HG03066 (cell line): Measurements from ENCODE around the gene OSBPL10.
A peak's percentile ranks its signal among the peaks of the same experiment; 100 is the strongest.

Experiments used
- ATAC-seq: cut with Tn5 transposase; IDR thresholded peaks from one replicate; pipeline ENCODE4 v1.9.1; 2021; ENCODE audit warnings: low read depth; ENCODE audit not compliant: unreplicated experiment

The OSBPL10 gene

DNA sequence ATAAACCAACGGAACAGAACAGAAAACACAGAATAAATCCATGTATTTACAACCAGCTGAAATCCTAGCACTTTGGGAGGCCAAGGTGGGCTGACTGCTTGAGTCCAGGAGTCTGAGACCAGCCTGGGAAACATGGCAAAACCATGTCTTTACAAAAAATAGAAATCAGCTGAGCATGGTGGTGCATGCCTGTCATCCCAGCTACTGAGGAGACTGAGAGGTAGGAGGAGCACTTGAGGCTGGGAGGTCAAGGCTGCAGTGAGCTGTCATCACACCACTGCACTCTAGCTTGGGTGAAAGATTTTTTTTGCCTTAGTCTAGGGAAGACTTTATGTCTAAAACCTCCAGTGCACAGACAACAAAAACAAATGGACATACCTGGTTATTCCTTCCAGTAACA lies 327.6 kb downstream of the OSBPL10 start:
- ATAC-seq, result no peak

- no peak for ATAC-seq
These were observed 328.8 kb downstream of the OSBPL10 start for GRCh38 chr3:31652296-31652695.

- ATAC-seq, result no peak
These were observed 332.6 kb downstream of the OSBPL10 start for GRCh38 chr3:31648286-31648968.

DNA sequence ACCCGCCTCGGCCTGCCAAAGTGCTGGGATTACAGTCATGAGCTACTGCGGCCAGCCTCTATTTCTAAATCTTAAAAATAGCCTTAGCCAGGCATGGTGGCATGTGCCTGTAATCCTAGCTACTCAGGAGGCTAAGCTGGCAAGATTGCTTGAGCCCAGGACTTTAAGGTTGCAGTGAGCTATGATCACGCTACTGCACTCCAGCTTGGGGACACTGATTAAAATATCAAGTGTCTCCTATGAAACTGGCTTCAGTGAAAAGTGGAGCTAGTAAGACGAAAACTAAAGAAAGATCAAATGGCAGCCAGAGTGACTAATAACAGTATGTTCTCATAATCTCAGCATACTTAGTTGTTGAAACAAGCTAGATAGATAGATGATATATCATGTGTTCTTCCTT lies 335.8 kb downstream of the OSBPL10 start:
- ATAC-seq, result no peak

DNA sequence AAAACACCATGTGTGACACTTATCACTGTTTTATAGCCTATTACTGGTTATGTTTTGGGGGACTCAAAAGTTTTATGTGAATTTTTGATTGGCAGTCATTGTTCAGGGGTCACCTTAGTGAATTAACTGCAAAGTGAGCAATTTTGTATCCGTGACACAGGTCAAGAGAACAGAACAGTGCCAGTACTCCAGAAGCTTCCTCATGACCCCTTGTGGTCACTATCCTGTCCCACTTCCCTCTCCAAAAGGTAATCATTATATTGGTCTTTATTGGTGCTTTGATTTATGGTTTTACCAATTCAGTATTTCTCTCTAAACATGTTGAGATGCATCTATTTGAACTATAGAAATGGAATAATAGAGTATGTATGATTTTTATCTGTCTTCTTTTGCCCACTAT lies 341.2 kb downstream of the OSBPL10 start:
- no peak for ATAC-seq

DNA sequence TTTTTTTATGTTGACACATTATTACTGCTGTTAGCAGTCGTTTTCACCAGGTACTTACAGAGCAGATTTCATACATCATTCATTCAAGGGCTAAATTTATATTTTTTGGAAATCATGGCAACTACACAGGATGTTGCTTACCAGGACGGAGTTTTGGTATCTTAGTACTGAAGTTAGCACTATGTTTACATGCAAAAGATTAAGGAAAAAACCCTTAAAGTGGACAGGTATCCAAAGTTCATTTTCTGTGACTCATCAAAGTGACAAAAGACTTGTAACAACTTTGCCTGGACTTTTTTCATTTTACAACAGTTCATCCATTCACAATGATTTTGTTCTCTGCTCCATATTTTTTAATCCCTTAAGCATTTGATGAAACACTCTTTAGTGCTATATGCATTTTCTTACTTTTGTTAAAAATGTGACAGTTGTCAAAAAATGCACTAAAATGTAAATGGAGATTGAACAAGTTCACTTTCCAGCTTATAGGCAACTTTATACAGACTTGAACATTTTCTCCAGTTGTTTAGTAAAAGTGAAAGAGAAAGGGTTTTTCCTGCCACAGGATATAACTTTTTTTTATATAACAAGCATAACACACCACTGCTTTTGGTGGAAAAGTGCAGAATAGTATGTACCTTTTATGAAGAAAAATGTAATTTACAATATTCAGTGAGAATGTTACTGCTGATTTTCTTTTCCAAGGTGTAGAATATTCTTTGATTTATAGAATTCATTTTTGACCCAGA lies 344.2 kb downstream of the OSBPL10 start:
- no peak for ATAC-seq

DNA sequence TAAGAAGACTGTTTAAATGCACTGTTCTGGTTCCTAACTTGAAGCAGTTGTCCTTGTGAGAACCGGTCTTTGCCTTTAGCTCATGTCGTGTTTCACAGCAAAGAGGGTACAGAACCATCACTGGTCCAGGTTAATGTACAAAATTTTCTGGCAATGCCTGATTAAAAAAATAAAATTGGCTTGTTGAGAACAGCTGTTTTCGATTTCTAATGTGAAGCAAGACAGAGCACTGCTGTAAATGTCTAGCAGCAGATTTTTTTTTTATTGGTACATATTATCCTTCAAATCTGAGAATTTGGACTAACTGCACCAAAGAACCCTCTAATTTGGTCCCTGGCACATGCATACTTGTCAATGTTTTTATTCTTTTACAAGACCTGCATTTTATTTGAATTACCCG lies 345.0 kb downstream of the OSBPL10 start:
- no peak for ATAC-seq

GRCh38 chr3:31635545-31635944 lies 345.5 kb downstream of the OSBPL10 start:
- no peak for ATAC-seq

DNA sequence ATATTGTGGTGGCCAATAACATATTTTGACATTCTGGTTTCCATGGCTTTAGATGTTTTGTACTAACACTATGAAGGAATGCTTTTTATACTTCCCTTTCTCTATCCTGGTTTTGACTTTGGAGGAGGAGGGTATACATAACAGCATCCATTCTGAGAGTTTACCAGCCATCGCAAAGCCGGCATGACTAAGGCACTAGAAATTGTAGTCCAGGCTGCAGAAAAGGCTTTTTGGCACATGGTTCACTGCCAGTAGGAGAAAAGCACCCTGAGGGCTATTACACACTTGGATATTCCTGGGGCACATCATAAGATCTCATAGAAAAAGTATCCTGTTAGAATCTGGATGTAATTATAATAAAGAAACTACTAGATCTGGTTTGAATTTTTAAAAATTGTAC lies 346.6 kb downstream of the OSBPL10 start:
- no peak for ATAC-seq

DNA sequence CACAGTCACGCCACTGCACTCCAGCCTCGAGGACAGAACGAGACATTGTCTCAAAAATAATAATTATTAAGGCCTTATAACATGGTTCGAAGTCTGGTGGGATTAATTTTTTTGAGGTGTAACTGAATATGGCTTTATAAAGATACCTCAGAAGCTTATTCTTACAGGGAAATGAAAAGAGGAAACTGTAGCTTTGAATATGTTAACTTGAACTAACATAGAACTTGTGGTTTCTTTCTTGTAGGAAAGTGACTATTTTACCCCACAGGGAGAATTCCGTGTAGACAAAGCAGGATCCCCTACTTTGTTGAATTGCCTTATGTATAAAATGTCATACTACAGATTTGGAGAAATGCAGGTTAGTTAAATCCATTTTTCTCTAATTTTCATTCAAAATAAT lies 352.0 kb downstream of the OSBPL10 start:
- no peak for ATAC-seq

DNA sequence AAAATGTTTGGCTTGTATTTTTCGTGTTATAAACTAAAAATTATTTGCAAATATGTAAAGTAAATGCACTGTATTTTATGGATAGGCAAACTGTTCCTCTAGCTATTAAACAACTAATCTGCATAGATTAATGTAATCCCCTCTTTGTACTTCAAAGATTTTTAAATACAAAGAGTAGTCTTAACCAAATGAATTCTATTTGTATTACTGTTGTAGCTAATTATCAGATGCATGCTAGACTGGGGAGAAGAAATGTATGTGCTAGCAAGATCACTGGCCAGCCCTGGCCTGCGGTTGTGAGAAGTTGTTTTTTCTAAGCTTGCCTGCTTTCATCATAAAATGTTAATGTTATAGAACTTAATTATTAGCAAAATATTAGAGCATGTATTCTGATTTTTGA lies 355.7 kb downstream of the OSBPL10 start:
- no peak for ATAC-seq

DNA sequence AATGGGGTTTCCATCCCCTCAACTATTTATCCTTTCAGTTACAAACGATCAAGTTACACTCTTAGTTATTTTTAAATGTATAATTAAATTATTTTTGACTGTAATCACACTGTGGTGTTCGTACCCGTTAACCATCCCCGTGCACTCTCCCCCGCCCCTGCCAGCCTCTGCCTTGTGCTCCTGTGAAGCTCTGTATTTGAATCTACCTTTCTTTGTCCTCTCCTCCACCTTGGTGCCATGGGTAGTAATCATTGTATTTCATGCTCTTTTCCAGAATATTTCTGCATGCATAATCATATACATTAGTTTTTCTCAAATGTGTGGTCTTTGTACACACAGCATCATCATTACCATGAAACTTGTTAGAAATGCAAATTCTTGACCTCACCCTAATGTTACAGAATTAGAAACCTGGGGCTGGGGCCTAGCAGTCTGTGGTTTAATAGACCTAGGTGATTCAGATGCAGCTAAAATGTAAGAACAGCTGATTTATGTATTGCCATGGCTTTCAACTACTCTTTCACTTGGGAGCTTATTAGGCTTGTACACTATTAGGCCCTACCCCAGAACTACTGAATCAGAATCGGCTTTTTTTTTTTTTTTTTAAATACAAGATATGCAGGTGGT lies 356.9 kb downstream of the OSBPL10 start:
- no peak for ATAC-seq

DNA sequence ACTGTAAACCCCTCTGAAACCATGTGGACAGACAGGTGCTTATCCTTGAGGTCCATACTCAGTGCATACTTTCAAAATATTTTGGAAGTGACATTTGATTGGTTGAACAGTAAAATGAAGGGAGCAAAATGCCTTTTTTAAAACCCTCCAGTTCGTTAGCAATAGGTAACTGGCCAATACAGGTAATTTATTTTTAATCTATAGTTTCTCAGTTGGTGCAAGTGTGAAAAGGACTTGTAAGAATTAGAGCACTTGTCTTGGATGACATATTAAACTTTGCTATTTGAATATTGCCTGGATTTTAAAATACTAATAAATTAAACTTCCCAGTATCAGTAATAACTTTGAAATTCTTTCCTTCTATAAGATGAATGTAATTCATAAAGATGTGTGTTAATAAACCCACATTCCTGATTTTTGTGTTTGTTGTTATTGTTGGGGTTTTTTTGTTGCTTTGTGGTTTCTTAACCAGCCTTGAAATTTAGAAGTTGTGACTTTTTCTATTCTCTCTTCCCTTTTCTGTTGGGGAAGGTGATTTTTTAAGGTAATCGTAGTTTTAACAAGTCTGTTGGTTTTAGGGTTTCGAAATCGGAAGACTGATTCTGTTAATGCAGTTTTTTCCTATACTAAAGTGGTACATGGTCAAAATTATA lies 358.3 kb downstream of the OSBPL10 start:
- ATAC-seq, result peak; percentile 61

DNA sequence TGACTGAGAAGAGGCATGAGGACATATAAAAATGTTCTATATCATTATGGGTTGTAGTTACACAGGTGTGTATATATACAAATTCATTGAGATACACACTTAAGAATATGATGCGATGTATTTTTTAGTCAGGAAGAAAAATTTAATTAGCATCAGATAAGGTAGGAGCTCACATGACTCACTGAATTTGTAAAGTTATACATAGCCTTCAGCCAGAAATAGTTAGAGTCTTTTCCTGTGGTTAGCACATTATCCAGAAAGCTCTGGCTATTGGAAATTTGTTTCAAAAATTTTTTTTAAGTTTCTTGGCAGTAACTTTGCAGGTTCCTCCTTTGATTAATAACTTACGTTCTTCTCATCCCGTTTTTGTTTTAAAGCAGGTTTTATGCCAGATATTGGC lies 359.7 kb downstream of the OSBPL10 start:
- no peak for ATAC-seq

DNA sequence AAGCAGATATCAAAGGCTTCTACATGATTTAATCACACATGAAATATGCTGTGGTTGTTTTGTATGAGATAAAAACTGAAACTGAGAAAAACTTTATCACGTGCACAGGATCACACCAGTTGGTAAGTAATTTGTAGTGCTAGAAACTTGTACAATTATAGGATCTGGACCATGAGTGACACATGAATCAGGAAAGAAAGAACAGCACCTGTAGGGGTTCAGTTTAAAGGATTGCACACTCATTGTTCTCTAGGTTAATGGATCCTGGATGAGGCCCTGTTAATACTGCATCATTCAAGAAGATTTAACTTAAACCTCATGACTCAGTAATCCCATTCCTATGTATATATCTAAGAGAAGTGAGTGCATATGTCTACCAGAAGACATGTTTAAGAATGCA lies 360.4 kb downstream of the OSBPL10 start:
- ATAC-seq, result no peak

GRCh38 chr3:31616711-31617110 lies 364.4 kb downstream of the OSBPL10 start:
- no peak for ATAC-seq

- no peak for ATAC-seq
These were observed 365.8 kb downstream of the OSBPL10 start for GRCh38 chr3:31615071-31615875.

DNA sequence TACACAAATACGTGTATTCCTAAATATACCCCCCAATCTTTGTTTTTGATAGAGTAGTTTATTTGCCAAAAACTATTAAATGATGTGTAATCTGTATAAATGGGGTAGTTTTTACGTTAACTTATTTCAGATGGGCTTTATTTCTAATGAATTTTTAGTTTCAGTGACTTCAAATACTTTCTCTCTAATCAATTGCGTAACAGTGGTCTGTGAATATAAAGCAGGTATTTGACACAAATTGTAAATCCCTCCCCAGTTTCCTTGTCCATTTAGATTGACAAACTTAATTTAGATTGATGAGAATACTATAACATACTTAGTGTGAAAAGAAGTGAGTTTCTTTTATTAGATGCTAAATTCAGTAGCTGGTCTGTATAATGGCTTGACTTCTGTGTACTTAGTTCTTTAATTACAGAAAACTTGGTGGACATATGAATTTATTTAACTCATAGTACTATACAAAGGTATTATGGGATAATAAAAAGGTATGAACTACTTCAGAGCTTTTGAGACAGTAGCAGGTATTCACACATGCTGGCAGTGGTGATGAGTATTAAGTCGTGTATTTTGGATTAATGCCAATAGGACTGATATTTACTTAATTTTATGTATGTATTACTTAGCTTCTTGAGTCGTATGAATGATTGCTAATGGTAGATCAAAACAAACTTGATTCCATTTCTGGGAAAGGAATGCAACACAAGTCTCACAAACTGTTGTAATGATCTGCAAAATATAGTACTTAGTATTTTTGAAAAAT lies 366.7 kb downstream of the OSBPL10 start:
- ATAC-seq, result no peak

DNA sequence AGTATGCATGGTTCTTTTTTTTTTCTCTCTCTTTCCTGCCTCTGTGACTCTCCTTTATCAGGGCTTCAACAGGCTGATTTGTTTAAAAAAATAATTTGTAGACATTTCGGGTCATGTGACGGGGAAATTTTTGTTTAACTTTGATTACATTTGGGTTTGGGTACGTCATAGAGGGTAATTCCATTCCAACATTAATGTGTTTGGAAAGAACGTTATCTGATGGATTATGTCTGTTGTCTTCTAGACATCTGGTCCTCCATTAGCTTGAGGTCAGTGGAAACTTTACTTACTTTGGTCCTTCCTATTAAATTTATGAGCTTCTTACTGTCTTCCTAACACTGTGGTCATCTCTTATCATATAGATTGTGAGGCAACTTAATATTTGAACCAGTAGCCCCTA lies 367.4 kb downstream of the OSBPL10 start:
- ATAC-seq, result no peak

- no peak for ATAC-seq
These were observed 367.9 kb downstream of the OSBPL10 start for GRCh38 chr3:31613177-31613576.
